ENCODE results near the gene UBE2S.
"Not testable (repeated sequence)": the region's sequence is repeated elsewhere in the genome, so short reads cannot be mapped to it uniquely, and the experiment has no call there.

The UBE2S gene

DNA sequence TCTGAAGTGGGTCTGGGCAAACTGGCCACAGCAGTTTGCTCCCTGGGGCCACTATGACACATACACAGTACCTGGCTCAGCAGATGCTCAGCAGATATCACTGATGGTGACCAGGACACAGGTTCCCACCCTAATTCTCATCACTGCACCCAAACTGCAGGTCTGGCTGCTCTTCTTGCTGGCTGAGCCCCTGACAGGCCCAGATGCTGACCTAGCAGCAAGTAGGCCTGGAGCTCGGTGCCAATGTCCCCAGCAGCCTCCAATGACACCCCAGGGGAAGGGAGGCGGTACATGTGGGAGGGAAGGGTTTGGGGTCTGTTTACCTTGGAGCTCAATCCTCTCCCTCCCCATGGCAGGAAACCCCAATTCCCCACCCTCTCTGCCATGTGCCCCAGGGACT is 5.1 kb downstream of the UBE2S start:
- DNase-seq, result no peak

DNA sequence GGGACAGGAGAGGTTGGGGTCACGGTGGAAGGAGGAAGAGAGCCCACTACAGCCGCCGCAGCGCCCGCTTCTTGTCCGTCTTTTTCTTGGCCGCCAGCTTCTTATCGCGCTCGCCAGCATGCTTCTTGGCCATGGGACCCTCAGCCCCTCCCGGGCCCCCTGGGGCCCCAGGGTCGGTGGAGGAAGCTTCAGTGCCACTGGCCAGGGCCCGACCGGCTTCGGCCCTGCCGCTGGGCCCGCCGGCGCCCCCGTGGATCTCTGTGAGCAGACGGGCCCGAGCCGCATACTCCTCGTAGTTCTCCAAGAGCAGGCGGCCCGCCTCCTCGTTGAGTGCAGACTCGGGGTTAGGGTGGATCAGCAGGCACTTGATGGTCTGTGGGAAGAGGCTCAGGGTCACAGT is 6.2 kb downstream of the UBE2S start:
- not testable (repeated sequence) for DNase-seq

DNA sequence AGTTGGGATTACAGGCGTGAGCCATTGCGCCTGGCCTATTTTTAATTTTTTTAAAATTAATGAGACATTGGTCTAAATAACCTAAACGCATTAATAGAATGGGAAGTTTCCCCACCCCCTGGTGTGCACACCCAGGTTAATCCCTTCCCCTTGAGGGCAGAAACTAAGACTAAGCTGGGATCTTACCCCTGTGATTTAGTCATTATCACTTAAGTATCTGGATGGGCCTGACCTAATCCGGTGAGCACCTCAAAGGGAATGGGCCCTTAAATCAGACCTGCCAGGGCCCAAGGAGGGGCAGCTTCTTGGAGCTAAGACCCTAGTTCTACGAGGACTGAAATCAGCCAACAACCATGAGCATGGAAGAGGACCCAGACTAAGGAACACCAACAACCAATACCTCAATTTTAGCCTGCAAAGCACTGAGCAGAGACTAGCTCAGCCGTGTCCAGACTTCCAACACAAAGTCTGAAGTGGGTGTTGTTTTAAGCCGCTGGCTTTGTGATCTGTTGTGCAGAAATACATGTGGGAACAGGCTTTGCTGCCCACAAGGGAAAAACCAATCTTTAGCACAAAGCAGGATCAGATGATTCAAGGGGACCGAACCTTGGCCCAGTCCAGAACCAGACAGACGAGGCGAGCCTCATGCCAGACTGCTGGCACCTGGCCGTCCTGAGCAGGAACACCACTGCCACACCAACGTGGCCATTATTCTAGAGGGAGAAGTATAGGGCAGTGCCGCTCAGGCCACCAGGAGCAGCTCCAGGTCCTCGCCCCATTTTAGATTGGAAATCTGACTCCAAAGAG is 7.1 kb downstream of the UBE2S start:
- DNase-seq, result no peak

DNA sequence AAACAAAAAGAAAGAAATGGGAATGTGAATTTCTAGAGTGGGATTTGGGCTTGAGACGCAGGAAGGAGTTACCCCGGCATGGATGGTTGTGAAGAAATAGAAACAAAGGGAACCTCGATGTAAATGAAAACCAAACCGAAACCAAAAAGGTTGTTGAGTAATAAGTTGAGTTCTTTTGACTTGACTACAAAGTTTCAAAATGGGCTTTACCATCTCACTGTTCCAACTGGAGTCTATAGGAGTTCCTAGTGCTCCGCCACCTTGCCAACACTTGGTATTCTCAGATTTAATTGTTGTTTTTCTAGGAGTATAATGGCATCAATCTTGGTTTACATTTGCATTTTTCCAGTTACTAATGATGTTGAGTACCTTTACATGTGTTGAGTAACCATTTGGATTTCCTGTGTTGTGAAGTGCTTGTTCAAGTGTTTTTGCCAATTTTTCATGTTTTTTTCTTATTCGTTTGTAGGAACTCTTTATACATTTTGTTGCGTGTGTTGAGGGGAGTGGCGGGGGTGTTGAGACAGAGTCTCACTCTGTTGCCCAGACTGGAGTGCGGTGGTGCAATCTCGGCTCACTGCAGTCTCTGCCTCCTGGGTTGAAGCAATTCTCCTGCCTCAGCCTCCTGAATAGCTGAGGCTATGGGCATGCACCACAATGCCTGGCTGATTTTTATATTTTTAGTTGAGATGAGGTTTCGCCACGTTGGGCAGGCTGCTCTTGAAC is 9.2 kb downstream of the UBE2S start:
- no peak for DNase-seq

DNA sequence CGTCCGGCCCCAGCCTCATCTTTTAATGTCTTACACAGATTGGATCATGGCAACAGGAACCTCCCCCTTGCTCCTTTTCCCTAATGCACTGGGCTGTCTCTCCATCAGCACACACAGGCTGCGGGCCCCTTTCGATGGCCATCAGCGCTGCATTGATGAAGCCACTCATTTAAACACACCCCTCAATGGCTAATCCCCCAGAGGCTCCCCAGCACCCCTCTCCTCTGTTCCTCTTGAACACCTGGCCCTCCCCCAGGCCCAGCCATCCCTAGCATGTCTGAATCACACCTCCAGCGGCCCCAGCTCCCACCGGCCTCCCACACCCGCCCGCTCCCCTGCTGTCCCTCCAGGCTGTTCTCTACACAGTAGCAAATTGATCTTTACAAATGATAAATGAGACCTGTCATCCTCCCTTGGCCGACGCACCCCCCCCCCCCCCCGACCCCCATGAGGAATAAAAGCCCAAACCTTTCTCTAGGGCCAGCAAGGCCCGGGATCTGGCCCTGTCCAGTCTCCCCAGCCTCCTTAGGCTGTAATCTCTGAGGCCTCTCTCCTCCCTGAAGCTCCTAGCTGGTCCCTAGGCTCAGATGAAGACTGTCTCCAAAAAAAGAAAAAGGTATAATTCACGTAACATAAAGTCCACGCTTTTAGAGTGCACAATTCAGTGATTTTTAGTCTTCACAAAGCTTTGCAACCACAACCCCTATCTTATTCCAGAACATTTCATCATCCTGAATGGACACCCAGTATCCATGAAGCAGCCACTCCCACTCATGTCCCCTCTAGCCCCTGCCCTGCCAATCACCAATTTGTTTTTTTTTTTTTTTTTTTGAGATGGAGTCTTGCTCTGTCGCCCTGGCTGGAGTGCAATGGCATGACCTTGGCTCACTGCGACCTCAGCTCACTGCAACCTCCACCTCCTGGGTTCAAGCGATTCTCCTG is 14.5 kb downstream of the UBE2S start:
- DNase-seq, result no peak

DNA sequence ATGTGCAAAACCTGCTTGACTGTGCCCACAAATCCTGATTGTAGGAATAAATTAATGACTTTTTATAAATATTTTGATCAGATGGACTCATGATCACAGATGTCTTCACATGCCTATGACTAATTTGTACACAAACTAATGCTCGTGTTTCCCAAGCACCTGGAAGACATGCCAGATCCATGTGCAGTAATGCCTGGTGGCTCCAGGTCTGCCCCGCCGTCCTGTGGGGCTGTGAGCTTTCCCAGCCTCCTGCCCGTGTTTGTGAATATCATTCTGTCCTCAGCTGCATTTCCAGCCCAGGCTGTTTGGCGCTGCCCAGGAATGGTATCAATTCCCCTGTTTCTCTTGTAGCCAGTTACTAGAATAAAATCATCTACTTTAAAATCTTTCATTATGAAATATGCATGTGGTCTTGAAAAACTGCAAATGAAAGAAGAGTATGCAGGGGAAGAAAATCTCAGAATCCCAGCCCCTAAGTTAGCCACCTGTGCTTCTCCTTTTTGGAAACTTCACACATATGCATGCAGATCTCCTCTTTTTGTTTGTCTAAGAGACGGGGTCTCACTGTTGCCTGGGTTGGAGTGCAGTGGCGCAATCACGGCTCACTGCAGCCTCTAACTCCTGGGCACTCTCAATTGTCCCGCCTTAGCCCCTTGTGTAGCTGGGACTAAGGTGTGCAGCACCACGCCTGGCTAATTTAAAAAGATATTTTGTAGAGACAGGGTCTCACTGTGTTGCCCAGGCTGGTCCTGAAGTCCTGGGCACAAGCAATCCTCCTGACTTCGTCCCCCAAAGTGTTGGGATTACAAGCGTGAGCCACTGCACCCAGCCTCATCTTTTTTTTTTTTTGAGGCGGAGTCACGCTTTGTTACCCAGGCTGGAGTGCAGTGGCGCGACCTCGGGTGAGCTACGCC is 15.6 kb downstream of the UBE2S start:
- no peak for DNase-seq

DNA sequence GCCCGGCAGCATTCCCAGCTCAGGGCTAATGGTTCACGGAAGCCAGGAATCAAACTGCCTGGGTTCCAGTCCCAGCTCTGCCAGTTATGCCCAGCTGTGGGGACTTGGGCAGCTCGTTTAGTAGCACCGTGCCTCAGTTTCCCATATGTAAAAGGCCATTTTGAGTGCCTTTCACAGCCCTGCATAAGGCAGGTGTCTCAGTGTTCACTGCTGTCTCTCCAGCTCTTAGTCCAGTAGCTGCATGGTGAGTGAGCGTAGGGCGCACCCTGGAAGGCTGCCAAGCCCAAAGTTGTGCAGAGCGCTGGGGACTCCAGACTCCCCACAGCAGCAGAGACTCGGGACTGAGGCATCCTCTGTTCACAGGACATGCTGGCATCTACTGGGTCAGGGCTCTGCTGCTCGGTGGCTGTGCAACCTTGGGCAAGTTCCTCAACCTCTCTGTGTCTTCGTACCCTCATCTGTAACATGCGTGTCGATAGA is 16.4 kb downstream of the UBE2S start:
- DNase-seq, result no peak

DNA sequence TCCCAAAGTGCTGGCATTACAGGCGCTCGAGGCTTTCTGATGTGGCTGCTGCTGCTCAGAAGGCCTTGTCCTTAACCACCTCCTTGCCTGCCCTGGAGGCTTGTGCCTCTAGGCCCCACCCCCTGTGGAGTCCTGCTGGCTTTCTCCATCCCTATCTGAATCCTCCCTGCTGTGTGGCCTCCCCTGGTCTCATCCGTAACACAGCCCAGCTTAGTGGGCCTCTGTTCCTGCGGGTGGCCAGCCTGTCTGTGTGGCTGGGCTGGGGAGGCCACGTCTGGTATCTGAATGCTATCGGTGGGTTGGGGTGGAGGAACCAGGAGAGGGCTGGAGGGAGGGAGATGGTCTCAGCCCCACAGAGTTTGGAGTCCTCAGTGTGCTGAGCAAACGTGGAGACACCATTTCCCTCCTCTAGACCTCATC is 17.1 kb downstream of the UBE2S start:
- no peak for DNase-seq

DNA sequence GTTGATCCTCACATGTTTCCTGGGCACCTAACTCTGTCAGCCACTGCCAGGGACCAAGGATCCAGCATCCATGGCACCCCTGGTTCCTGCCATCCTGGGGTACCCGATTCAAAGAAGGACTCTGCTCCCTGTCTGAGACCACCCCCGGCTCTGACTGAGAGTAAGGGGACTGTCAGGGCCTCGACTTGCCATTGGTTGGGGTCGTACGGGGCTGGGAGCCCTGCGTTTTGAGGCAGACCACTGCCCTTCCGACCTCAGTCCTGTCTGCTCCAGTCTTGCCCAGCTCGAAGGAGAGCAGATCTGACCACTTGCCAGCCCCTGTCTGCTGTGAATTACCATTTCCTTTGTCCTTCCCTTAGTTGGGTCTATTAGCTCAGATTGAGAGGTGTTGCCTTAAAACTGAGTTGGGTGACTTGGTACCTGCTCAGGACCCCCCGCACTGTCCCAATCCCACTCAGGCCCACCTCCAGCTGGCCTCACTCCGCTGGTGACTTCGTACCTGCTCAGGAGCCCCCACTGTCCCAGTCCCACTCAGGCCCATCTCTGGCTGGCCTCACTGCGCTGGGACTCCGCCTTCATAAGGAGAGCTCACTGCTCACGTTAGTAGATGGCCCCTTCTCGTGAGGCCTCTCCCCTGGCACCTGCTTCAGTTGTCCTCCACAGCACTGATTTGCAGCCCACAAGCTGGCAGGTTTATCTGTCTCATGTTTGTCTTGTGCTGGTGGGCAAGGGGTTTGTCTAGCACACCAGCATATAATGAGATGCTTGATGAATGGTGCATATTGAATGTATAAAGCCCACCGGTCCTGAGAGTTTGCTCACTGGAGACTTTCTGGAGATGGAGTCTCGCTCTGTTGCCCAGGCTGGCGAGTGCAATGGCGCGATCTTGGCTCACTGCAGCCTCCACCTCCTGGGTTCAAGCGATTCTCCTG is 17.9 kb downstream of the UBE2S start:
- no peak for DNase-seq

DNA sequence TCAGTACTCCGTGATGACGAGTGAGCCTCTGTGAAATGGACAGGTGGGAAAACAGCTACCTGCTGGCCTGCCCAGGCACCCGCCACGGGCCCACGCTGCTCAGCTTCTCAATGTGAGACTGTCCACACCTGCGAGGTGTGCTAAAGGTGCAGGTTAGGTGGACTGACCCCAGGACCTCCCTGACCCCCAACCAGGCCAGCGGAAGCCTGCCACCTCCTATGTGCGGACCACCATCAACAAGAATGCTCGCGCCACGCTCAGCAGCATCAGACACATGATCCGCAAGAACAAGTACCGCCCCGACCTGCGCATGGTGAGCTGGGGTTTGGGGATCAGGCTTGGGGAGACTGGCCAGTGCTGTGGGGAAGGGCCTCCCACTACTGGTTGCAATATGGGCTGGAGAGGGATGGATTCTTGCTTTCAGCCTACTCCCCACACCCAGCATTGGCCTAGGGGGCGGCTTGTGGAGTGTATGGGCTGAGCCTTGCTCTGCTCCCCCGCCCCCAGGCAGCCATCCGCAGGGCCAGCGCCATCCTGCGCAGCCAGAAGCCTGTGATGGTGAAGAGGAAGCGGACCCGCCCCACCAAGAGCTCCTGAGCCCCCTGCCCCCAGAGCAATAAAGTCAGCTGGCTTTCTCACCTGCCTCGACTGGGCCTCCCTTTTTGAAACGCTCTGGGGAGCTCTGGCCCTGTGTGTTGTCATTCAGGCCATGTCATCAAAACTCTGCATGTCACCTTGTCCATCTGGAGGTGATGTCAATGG is 19.7 kb downstream of the UBE2S start:
- DNase-seq, result no peak

DNA sequence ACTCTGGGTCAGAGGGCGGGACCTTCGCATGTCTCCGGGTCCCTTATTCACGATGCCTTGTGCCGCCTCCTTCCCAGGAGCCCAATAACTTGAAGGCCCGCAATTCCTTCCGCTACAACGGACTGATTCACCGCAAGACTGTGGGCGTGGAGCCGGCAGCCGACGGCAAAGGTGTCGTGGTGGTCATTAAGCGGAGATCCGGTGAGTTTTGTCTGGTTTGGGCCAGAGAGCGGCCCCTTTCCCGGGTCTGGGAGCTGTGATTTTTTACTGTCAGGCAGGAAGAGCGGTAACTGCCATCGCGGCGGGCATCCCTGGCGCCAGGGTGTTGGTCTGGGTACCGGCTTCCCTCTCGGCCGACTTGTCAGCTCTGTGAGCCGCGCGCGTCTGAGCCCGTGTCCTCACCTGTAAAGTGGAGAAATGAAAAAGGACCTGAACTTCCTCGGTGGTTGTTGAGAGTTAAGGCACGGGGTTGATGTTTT is 21.1 kb downstream of the UBE2S start:
- no peak for DNase-seq

DNA sequence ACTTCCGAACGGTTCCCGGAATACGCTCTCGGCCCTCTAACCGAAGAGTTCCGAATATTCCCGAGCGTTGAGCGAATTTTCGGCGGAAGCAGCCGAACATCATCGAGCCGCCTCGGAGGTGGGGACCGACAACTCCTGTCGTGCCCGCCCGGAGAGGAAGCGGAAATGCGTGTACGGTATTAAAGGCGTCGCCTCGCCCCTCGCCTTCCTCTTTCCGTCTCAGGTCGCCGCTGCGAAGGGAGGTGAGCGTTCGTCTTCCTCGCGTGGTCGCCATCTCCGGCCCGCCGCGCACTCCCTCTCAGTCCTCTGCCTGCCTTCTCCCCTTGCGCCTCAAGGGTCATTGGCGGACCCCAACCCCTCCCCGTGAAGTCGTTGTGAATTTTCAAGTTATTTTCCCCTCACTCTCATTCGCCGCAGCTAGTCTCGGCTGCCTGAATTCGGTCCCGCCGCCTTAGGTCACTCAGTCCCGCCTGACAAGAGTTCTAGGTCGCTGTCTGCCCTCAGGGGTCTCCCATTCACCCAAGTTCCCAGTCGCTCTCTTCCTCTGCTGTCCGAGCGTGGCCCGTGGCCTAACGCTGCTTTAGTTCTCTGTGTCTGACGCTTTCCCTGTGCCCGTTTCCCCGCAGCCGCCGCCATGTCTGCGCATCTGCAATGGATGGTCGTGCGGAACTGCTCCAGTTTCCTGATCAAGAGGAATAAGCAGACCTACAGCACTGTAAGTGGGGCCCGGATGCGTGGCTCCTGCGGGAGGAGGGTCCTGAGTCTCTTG is 21.7 kb downstream of the UBE2S start, which contains the start of gene RPL28:
TSS of gene RPL28 (plus strand) at position 209 of the 769 bp plus-strand sequence. CDS start at position 635, 426 bp downstream.
- peak; percentile 97 for DNase-seq

DNA sequence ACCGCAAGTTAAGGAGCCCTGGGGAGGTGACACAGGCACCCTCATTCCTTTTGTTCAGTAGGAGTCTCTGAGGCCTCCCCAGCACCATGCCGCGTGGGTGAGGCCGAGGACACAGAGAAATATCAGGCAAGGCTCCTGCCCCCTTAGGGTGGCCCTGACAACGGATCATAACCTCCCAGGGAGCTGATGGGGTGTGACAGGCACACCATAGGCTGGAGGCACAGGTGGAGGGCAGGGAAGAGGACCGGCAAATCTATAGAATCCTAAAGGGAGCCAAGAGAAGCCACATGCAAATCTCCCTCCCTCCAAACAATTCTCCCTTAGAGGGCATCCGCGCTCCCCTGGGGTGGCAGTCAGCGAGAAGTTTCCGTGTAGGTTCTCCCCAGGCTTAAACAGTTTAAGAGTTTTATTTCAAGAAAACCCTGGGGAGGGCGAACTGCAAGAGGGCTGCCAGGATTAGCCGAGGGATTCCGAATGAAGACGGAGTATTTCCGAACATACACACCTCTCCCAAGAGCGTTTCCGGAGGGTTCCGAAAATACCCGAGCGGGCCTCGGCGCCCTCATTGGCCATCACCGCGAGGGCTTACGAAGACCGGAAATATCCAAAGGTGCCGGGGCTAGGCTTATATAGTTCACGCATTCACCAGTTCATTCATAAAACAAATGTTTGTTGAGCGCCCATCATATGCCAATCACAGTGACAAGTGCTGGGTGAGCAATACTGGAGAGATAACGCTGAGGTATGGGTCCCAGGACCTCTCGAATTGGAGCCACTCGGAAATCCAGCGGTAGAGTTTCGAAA is 22.5 kb downstream of the UBE2S start:
- DNase-seq, result peak; percentile 92

DNA sequence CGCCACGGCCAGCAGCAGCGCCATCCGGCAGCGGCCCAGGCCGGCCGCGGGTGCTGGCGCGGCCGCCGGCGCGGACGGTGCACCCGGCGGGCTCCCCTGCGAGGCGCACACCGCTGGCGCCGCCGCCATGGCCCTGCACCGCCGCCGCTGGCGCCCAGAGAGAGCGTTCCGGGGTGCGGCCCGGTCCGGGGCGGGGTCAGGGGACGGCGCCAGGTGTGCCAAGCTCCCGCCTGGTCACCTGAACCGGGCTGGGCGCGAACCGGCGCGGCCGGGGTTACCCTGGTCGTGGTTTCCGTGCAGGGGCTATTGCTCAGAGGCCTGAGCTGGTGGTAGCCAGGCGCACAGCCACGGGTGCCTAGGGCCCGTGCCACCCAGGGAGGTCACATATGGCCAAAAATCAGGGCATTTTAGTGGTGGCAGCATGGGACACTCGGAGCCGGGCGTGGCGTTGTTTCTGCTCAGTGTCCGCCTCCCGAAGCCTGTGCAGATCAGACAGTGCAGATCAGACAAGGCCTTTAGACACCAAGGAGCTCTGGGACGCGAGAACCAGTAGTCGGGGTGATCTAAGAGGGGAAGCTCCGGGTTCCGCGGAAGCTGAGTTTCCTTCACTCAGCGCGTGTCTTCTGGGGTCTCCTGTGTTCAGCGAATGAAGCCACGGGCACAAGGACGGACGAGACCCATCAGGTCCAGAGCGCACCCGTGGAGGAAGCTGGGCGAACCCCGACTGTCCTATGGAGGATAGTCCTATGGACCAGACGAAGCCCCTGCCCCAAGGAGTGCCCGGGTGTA is 23.3 kb downstream of the UBE2S start, which contains the start of gene TMEM238:
TSS of gene TMEM238 (minus strand) at position 162 of the 789 bp plus-strand sequence. CDS start at position 129, 33 bp downstream.
- no peak for DNase-seq

DNA sequence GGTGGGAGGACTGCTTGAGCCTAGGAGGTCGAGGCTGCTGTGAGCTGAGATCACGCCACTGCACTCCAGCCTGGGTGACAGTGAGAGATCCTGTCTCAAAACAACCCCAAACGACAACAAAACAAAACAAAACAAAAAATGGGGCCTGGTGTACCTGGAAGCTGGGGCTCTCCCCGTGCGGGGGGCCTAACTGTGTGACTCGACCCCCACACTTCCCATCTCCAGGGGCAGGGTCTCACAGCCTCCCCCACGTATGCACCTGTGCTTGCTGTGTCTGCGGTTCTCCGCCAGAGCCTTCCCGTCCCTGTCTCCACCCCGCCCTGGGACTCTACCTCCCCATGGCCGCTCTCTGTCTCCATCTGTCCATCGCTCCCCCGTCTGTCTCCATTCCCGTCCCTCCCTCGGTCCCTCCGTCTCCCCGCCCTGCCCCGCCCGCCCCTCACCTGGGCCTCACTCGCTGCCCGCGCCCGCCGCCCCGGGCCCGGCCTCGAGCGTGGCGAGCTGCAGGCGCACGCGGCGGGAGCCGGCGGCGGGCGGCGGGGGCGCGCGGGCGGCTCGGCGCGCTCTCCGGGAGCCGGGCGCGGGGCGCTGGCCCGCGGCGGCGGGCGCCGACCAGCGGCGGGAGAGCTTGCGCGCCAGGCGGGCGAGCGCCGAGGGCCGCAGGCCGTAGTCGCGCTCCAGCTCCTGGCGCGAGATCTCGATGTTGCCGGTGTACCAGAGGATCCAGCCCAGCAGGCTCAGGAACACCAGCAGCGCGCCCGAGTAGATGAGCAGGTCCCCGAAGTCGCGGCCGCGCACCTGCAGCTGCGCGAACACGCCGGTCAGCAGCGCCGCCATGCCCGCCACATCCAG is 24.1 kb downstream of the UBE2S start:
- peak; percentile 27 for DNase-seq

DNA sequence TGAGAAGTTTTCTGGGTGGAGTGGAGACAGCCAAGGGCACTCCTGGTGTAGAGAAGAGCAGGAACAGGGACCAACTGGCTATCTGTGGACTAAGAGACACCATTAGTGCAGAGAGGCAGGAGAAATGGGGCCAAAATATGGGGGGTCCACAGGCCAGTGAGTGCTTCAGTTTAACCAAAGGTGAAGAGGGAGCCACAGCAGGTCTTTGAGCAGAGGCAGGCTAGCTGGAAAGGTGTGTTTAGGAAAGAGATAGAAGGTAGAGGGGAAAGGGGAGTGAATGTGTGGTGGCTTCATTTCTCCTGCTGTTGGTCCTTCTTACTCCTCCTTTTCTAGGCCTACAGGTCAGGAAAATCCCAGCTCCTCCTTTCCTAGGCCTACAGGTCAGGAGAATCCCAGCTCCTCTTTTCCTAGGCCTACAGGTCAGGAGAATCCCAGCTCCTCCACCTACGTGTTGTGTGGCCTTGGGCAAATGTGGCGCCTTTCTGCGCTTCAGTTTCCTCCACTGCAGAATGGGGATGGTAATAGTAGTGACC is 25.0 kb downstream of the UBE2S start:
- DNase-seq, result no peak

Data from T-helper 9 cell (primary cell).